ENCODE measurements around the gene GPR55.
A peak's percentile ranks its signal among the peaks of the same experiment; 100 is the strongest.

The GPR55 gene

DNA sequence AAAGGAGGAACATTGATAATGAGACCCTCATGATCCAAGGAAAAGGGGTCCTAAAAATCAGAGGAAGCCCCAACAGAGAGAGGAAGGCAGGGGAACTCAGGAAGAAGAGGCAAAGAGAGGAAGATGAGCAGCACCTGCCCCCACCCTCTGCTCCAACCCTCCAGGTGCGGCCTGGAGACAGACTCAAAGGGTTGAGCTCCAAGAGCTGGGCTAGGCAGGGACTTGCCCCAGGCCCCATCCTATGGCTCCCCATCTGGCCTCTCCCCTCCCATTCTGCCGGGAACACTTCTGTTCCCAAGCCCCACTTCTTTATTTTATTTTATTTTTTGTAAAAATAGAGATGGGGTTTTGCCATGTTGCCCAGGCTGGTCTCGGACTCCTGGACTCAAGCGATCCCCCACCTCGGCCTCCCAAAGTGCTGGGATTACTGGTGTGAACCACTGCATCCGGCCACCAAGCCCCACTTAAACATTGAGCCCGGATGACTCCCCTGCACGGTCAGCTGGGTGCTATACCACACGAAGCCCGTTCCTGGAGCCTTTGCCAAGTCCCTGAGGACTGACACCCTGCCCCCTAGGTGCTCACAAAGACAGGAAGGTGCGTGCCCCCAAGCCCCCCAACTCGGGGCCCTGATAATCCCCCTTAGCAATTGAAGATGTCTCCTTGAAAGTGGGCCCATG, 3.8 kb upstream of the GPR55 start:
- TF ChIP-seq, protein P1, sequence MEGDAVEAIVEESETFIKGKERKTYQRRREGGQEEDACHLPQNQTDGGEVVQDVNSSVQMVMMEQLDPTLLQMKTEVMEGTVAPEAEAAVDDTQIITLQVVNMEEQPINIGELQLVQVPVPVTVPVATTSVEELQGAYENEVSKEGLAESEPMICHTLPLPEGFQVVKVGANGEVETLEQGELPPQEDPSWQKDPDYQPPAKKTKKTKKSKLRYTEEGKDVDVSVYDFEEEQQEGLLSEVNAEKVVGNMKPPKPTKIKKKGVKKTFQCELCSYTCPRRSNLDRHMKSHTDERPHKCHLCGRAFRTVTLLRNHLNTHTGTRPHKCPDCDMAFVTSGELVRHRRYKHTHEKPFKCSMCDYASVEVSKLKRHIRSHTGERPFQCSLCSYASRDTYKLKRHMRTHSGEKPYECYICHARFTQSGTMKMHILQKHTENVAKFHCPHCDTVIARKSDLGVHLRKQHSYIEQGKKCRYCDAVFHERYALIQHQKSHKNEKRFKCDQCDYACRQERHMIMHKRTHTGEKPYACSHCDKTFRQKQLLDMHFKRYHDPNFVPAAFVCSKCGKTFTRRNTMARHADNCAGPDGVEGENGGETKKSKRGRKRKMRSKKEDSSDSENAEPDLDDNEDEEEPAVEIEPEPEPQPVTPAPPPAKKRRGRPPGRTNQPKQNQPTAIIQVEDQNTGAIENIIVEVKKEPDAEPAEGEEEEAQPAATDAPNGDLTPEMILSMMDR (IDR thresholded peaks at IDR 0.05; ENCODE audit: control extremely low read depth, extremely low read depth, low read depth, missing control alignments) = no peak
- DNase-seq (ENCODE audit: extremely low spot score) = no peak
- POLR2A ChIA-PET = no interaction called here
- CTCF ChIA-PET = interaction anchor here (1.0 to 18.7 kb wide), 5 partner anchors 16 to 78 kb away, joined by 3 to 305 read pairs (median 12); no protein-coding TSS in a partner anchor

DNA sequence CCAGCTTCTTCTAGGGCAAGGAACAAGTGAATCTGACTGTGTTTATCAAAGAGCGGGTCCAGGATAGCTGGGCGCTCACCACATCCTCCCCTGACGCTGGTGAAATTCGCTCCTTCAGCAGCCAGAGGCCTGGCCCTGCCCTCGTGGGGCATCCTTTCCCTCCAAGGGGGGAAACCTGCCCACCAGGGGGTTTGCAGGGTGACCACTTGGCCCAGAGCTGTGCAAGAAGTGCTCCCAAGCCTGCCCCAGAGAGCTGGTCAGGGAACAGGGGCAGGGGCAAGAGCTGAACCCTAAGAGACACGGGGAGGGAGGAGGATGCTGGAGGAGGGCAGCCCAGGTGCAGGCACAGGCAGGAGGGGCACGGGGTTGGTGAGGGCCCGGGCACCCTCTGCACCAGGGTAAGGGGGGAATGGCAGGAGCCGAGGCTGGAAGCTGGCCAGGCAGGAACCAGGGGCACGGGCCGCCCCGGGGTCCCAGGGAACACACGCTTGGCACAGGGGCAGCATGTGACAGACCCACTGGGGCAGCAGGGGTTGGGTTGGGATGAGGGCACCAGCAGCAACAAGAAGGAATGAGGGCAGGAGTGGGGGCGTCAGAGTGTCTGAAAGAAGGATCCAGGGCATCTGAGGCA, 2.8 kb upstream of the GPR55 start:
- CTCF ChIA-PET = interaction anchor here (0.9 to 18.7 kb wide), 8 partner anchors 17 to 125 kb away, joined by 3 to 305 read pairs (median 20); partner anchors contain the start of gene ITM2C
- POLR2A ChIA-PET = interaction anchor here (1.7 kb wide), 1 partner anchor 20 kb away, joined by 5 read pairs; no protein-coding TSS in a partner anchor
- no peak for DNase-seq (ENCODE audit: extremely low spot score)
- TF ChIP-seq, protein P1 (IDR thresholded peaks at IDR 0.05; ENCODE audit: control extremely low read depth, extremely low read depth, low read depth, missing control alignments) = no peak

DNA sequence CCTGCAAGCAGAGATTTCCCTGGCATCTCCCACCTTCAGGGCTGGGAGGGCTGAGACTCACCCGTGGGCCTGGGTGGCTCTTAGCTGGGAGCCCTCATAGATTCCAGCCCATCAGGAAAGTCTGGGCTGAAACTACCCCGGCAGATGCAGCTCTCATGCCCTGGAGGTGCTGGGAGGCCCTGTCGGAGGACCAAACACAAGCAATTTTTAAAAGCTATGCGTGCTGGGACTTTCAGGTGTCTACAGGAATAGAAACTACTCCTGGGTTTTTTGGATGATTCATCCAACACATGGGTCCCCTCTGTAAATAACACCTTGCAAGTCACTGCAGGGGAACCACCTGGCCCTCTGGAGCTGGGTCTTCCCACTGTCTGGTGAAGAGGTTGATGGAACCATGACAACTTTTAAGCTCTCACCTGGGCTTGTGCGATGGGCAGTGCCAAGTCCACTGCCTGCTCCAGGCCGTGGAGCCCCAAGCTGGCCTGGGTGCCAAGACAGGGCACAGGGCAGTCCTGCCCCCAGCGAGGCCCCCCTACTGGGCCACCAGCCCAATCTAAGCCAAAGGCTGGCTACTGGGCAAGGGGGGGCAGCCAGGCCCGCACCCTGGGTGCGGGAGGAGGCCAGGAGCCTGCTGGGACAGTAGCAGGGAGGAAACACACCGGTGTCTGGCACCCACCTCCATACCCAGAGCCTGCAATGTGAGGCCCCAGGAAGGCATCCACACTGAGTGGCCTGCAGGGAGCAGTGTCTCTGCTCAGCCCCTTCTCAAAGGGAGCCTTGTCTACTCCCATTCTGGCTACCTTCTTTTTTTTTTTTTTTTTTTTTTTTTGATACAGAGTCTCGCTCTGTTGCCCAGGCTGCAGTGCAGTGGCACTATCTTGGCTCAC, 1.1 kb upstream of the GPR55 start:
- TF ChIP-seq, protein P1 (IDR thresholded peaks at IDR 0.05; ENCODE audit: control extremely low read depth, extremely low read depth, low read depth, missing control alignments) = peak; percentile 36
- POLR2A ChIA-PET = interaction anchor here (0.5 to 2.4 kb wide), 4 partner anchors 14 to 286 kb away, joined by 3 to 8 read pairs (median 5); no protein-coding TSS in a partner anchor
- CTCF ChIA-PET = interaction anchor here (0.8 to 18.7 kb wide), 16 partner anchors 16 to 131 kb away, joined by 3 to 305 read pairs (median 7); partner anchors contain the start of gene PSMD1
- DNase-seq (ENCODE audit: extremely low spot score) = peak; percentile 72

DNA sequence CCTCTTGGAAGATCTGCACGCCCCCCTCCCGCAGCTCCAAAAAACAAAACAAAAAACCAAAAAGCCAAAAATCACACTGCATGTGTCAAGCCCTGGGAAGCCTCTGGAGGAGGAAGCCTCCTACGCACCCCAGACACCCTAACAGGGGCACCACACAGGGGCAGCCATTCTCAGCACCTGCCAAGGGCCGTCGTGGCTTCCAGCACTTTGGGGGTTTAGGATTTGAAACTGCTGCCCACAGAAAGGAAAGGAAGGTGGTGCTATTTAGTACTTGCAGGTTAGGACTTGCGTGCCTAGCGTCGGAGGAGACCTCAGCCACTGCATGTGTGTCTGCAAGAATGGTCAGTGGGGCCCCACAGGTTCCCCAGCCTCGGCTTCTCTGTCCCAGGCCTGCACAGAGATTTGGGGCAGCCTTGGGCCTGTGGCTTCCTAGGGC, 419 bp upstream of the GPR55 start:
- TF ChIP-seq, protein P1 (IDR thresholded peaks at IDR 0.05; ENCODE audit: control extremely low read depth, extremely low read depth, low read depth, missing control alignments) = no peak
- DNase-seq (ENCODE audit: extremely low spot score) = no peak
- POLR2A ChIA-PET = interaction anchor here (1.3 to 2.4 kb wide), 3 partner anchors 14 to 25 kb away, joined by 4 to 8 read pairs (median 5); no protein-coding TSS in a partner anchor
- CTCF ChIA-PET = interaction anchor here (0.8 to 18.7 kb wide), 15 partner anchors 15 to 132 kb away, joined by 3 to 305 read pairs (median 7); partner anchors contain the start of gene PSMD1

DNA sequence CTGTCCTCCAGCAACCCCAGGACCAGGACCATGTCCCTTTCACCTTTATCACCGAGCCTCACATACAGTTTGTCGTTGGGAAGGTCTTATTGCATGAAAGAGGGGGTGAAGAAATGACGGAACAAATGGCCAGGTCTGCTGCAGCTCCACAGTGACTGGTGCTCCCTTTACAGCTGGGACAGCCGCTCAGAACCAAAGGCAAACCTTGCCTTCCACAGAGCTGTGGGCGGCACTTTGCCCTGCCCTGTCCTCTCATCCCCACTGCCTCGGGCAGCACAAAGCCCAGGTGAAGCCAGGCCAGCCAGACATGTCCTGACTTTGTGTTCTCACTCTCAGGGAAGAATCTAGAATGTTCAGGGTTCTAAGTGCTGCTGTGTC, 961 bp downstream of the GPR55 start:
- POLR2A ChIA-PET = interaction anchor here (0.6 to 2.4 kb wide), 7 partner anchors 16 to 63 kb away, joined by 3 to 8 read pairs (median 4); no protein-coding TSS in a partner anchor
- TF ChIP-seq, protein P1 (IDR thresholded peaks at IDR 0.05; ENCODE audit: control extremely low read depth, extremely low read depth, low read depth, missing control alignments) = no peak
- CTCF ChIA-PET = interaction anchor here (0.6 to 18.7 kb wide), 19 partner anchors 14 to 916 kb away, joined by 3 to 305 read pairs (median 4); partner anchors contain the start of gene ITM2C
- no peak for DNase-seq (ENCODE audit: extremely low spot score)
